HL-60 (cell line): ENCODE measurements around the gene HTR3B.

Source experiments
- CTCF ChIP-seq: IDR thresholded peaks from one replicate; pipeline ENCODE4 v1.5.1; 2011; ENCODE audit warnings: low read length, control low read depth, inconsistent platforms; ENCODE audit not compliant: insufficient read depth
- GABPA ChIP-seq: IDR thresholded peaks from 2 replicates; pipeline ENCODE4 v1.6.1; 2012; ENCODE audit warnings: low read depth
- POLR2AphosphoS5 ChIP-seq: IDR thresholded peaks from 2 replicates; pipeline ENCODE4 v1.6.1; 2012; ENCODE audit warnings: low read depth
- SPI1 ChIP-seq: IDR thresholded peaks from 2 replicates; pipeline ENCODE4 v1.6.1; 2012; ENCODE audit warnings: low read depth, mild to moderate bottlenecking, borderline replicate concordance
- TF ChIP-seq, protein P1 (sequence below): IDR thresholded peaks from 2 replicates; pipeline ENCODE4 v1.6.1; 2012; ENCODE audit warnings: low read depth; ENCODE audit not compliant: insufficient replicate concordance

DNA sequence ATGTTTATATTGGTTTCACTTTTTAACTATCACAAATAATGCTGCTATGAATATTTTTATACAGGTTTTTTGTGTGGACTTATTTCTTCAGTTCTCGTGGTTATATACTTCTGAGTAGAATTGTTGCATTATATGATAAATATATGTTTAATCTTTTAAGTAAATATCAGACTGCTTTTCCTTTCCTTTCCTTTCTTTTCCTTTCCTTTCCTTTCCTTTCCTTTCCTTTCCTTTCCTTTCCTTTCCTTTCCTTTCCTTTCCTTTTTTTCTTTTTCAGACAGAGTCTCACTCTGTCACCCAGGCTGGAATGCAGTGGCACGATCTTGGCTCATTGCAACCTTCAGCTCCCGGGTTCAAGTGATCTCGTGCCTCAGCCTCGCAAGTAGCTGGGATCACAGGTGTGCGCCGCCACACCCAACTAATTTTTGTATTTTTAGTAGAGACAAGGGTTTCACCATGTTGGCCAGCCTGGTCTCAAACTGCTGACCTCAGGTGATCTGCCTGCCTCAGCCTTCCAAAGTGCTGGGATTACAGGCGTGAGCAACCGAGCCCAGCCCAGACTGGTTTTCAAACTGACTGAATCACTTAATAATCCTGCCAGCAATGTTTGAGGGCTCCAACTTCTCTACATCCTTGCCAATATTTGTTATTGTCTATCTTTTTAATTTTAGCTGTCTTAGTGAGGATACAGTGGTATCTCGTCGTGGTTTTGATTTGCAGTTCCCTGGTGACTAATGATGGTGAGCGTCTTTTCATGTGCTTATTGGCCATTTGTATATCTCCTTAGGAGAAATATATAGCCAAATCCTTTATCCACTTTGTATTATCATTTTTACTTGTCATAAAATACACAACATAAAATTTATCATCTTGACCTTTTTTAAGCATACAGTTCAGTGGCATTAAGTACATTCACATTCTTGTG is 21.9 kb downstream of the HTR3B start:
- TF ChIP-seq CTCF (no peak), POLR2AphosphoS5 (no peak), GABPA (no peak), SPI1 (no peak)
- TF ChIP-seq, protein P1, sequence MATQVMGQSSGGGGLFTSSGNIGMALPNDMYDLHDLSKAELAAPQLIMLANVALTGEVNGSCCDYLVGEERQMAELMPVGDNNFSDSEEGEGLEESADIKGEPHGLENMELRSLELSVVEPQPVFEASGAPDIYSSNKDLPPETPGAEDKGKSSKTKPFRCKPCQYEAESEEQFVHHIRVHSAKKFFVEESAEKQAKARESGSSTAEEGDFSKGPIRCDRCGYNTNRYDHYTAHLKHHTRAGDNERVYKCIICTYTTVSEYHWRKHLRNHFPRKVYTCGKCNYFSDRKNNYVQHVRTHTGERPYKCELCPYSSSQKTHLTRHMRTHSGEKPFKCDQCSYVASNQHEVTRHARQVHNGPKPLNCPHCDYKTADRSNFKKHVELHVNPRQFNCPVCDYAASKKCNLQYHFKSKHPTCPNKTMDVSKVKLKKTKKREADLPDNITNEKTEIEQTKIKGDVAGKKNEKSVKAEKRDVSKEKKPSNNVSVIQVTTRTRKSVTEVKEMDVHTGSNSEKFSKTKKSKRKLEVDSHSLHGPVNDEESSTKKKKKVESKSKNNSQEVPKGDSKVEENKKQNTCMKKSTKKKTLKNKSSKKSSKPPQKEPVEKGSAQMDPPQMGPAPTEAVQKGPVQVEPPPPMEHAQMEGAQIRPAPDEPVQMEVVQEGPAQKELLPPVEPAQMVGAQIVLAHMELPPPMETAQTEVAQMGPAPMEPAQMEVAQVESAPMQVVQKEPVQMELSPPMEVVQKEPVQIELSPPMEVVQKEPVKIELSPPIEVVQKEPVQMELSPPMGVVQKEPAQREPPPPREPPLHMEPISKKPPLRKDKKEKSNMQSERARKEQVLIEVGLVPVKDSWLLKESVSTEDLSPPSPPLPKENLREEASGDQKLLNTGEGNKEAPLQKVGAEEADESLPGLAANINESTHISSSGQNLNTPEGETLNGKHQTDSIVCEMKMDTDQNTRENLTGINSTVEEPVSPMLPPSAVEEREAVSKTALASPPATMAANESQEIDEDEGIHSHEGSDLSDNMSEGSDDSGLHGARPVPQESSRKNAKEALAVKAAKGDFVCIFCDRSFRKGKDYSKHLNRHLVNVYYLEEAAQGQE = no peak
